ENCODE results near the gene RHOC. TPM values are rescaled to one million over a fixed set of nuclear protein-coding genes. Genes with fewer than 3 reads are reported as not detected.
"Not testable (repeated sequence)": the region's sequence is repeated elsewhere in the genome, so short reads cannot be mapped to it uniquely, and the experiment has no call there.

Gene RHOC
- 164 TPM for polyA plus RNA-seq (2012; ENCODE audit: missing spikeins)

DNA sequence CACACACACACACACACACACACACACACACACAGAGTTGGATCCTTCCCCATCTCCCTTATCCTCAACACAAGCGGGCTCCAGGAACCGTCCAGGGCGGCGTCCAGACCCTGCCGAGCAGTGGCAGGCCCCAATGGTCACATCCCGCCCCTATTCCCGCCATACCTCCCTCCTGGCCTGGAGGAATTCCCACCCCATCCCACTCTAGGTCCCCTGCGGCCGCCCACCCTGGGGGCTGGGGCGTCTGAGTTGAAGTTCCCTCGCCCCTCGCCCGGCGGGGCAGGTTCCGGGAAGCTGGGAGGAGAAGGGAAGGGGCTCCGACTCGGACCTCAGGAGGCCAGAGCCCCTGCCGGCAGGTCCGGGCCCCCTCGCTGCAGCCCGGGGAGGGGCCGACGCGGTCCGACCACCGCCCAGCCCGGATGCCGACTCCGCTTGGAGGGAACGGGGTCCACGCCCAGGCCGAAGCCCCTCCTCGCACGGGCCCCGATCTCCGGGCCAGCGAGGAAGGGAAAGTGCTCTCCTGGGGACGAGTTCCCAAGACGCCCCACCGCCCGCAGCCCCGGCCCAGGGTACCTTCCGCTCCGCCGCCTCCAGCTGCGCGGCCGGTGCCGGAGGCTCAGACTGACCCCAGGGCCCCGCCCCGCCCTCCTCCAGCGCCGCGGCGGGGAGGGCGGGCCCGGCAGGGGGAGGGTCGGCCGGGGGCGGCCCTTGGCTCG is at the start of gene RHOC:
Gene RHOC (minus strand): TSS at position 623 of the 716 bp plus-strand sequence. CDS start 3,328 bp downstream, outside the sequence.
- DNase-seq (ENCODE audit: insufficient read length) (peak; percentile 81), FAIRE-seq (no peak)
- TF ChIP-seq POLR2A (IDR thresholded peaks at IDR 0.05; ENCODE audit: low read depth, low read length) (peak; percentile 41; the same call in 1 of the 2 replicates), TAF1 (IDR thresholded peaks at IDR 0.05; ENCODE audit: borderline replicate concordance, low read depth, low read length) (no peak), POLR2AphosphoS5 (IDR thresholded peaks at IDR 0.05; ENCODE audit: low read depth, low read length) (no peak)

DNA sequence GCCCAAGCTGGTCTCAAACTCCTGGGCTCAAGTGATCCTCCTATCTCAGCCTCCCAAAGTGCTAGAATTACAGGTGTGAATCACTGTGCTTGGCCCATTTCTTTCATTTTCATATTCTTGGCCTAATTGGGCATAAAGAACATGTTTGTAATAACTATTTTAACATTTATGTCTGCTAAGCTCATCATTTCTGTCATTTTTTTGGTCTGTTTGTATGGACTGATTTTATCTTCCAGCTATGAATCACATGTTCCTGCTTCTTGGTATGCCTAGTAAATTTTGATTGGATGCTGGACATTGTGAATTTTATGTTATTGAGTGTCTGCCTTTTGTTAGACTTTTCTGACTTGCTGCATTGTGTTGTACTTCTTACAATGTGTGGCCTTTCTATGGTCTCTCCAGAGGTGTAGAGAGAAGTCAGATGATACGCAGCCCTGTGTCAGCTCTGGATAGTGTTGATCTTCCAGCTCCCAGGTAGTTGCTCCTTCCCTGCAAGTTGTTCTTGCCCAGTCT is 47.2 kb upstream of the RHOC start:
- DNase-seq (ENCODE audit: insufficient read length): no peak
- FAIRE-seq: no peak
- TF ChIP-seq POLR2AphosphoS5 (IDR thresholded peaks at IDR 0.05; ENCODE audit: low read depth, low read length): no peak
- no peak for TF ChIP-seq TAF1 (IDR thresholded peaks at IDR 0.05; ENCODE audit: borderline replicate concordance, low read depth, low read length)
- no peak for TF ChIP-seq POLR2A (IDR thresholded peaks at IDR 0.05; ENCODE audit: low read depth, low read length)

- TF ChIP-seq POLR2A (IDR thresholded peaks at IDR 0.05; ENCODE audit: low read depth, low read length): no peak
- TF ChIP-seq POLR2AphosphoS5 (IDR thresholded peaks at IDR 0.05; ENCODE audit: low read depth, low read length): no peak
- no peak for TF ChIP-seq TAF1 (IDR thresholded peaks at IDR 0.05; ENCODE audit: borderline replicate concordance, low read depth, low read length)
- DNase-seq (ENCODE audit: insufficient read length) (no peak), FAIRE-seq (no peak)
Observed at GRCh38 chr1:112748396-112748795, 41.5 kb upstream of the RHOC start.

DNA sequence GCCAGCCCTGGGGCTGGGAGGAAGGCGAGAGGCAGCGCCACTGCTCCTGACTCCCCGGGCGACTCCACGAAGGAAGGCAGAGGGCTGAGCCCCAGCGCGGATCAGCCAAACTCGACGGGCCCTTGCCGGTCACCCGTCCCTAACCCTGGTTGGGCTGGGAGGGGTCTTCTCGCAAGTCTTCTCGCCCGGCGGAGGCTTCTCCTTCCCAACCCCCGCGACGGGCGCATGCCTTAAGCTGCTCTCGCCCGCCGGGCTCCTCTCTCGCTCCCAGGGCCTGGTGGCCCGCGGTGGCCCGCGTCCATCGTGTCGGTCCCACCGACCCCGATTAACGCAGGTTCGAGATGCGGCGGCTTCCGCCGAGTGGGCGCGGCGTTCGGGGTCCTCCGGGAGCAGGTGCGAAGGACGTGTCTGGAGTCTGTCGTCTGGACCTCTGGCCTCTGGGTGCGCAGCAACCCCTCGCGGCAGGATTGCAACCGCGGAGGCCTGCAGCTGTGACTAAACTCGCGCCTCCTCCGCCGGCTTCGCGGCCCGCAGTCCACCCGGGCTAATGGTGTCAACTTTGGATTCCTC is 37.2 kb upstream of the RHOC start:
- DNase-seq (ENCODE audit: insufficient read length): no peak
- TF ChIP-seq POLR2AphosphoS5 (IDR thresholded peaks at IDR 0.05; ENCODE audit: low read depth, low read length) (no peak), POLR2A (IDR thresholded peaks at IDR 0.05; ENCODE audit: low read depth, low read length) (no peak), TAF1 (IDR thresholded peaks at IDR 0.05; ENCODE audit: borderline replicate concordance, low read depth, low read length) (no peak)
- FAIRE-seq: no peak

DNA sequence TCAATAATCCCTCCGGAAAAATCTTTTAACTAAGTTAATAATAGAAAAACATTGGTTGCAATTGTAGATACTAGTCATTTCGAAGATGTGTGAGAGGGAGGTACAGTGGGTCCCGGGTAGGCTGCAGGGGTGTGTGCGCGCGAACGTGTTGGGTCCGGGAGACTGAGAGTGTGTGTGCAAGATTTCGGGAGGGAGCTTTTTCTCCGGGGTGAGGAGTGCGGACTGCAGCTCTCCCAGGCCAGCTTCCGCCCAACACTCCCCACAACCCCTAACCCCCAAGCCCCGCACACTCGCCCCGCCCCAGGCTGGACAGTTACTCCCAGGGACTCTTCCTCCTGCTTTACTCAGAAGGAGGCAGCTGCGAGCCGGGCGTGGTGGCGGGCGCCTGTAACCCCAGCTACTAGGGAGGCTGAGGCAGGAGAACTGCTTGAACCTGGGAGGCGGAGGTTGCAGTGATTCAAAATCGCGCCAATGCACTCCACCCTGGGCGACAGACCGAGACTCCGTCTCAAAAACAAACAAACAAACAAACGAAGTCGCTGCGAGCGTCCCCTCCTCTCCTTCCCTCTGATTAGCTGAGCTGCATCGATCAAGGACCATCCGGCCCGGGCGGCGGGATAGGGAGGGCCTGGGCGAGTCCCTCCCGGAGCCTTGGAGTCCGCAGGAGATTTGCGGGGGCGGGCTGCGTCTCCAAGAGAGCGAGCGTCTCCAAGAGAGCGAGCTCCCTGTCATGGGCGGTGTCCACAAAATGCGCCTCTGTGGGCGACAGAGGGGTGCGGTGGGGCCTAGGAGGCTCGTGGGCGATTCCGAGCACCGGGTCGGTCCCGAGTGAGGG is 36.5 kb upstream of the RHOC start:
- DNase-seq (ENCODE audit: insufficient read length) (no peak), FAIRE-seq (no peak)
- TF ChIP-seq POLR2A (IDR thresholded peaks at IDR 0.05; ENCODE audit: low read depth, low read length) (no peak), TAF1 (IDR thresholded peaks at IDR 0.05; ENCODE audit: borderline replicate concordance, low read depth, low read length) (no peak), POLR2AphosphoS5 (IDR thresholded peaks at IDR 0.05; ENCODE audit: low read depth, low read length) (no peak)

DNA sequence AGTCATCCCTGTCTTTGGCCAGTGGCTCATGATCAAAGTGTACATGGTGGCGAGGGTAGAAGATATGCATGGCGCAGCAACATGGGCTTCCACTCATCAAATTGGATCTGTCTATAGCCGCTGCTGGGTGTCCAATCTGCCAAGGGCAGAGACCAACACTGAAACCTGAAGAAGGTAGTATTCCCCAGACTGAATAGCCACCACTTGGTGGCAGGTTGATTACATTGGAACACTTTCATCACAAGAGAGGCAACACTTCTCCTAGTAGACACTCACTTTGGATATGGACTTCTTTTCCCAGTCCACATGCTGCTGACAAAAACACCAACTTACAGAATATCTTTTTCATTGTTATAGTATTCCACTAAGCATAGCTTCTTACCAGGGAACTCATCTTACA is 30.6 kb upstream of the RHOC start:
- TF ChIP-seq POLR2AphosphoS5 (IDR thresholded peaks at IDR 0.05; ENCODE audit: low read depth, low read length) (no peak), POLR2A (IDR thresholded peaks at IDR 0.05; ENCODE audit: low read depth, low read length) (no peak), TAF1 (IDR thresholded peaks at IDR 0.05; ENCODE audit: borderline replicate concordance, low read depth, low read length) (no peak)
- DNase-seq (ENCODE audit: insufficient read length): no peak
- no peak for FAIRE-seq

DNA sequence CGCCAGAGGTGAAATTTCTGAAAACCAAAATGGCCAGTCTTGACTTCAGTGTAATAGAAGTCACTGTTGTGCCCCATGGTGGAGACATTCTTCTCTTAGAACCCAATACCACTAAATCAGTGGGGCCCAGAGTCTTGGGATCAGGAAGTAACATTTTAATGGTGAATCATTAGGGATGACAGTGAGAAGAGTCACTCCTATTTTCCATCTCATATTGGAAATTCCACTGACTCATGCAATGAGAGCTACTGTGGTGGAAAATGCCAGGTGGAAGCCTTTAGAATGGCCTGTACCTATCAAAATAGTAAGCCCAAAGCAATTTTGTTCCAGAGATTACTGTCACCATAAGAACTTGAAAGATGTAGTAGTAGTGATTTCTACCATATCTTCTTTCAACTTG is 28.8 kb upstream of the RHOC start:
- DNase-seq (ENCODE audit: insufficient read length) (no peak), FAIRE-seq (no peak)
- no peak for TF ChIP-seq TAF1 (IDR thresholded peaks at IDR 0.05; ENCODE audit: borderline replicate concordance, low read depth, low read length)
- no peak for TF ChIP-seq POLR2AphosphoS5 (IDR thresholded peaks at IDR 0.05; ENCODE audit: low read depth, low read length)
- TF ChIP-seq POLR2A (IDR thresholded peaks at IDR 0.05; ENCODE audit: low read depth, low read length): no peak

- DNase-seq (ENCODE audit: insufficient read length) (no peak), FAIRE-seq (no peak)
- TF ChIP-seq POLR2AphosphoS5 (IDR thresholded peaks at IDR 0.05; ENCODE audit: low read depth, low read length) (no peak), POLR2A (IDR thresholded peaks at IDR 0.05; ENCODE audit: low read depth, low read length) (no peak), TAF1 (IDR thresholded peaks at IDR 0.05; ENCODE audit: borderline replicate concordance, low read depth, low read length) (no peak)
Observed at GRCh38 chr1:112731451-112731850, 24.5 kb upstream of the RHOC start.

DNA sequence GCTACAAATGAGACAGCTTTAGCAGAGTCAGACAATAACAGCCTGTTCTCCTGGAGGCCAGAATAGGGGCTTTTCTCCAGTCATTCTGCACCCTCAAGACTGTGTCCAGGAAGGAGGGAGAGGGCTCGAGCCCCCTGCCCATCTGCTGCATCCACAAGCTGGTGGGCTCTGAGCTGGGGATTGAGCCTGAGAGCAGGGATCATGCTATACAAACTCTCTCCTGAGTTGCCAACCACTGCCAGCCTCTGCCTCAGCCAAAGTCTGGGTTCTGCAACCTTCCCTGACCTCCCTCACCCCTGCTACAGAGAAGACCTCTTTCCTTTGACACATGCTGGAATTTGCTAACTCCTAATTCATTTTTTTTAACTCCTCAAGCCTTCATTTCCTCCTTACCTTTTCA is 23.0 kb upstream of the RHOC start:
- FAIRE-seq (no peak), DNase-seq (ENCODE audit: insufficient read length) (no peak)
- TF ChIP-seq POLR2AphosphoS5 (IDR thresholded peaks at IDR 0.05; ENCODE audit: low read depth, low read length) (no peak), POLR2A (IDR thresholded peaks at IDR 0.05; ENCODE audit: low read depth, low read length) (no peak), TAF1 (IDR thresholded peaks at IDR 0.05; ENCODE audit: borderline replicate concordance, low read depth, low read length) (no peak)

DNA sequence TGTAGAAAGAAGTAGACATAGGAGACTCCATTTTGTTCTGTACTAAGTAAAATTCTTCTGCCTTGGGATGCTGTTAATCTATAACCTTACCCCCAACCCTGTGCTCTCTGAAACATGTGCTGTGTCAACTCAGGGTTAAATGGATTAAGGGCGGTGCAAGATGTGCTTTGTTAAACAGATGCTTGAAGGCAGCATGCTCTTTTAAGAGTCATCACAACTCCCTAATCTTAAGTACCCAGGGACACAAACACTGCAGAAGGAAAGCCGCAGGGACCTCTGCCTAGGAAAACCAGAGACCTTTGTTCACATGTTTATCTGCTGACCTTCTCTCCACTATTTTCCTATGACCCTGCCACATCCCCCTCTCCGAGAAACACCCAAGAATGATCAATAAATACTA is 22.1 kb upstream of the RHOC start:
- FAIRE-seq; DNase-seq (ENCODE audit: insufficient read length): not testable (repeated sequence)

- FAIRE-seq: not testable (repeated sequence)
Observed at GRCh38 chr1:112728306-112728971, 21.5 kb upstream of the RHOC start.

More at GRCh38 chr1:112728306-112728971, 21.5 kb upstream of the RHOC start:
- DNase-seq (ENCODE audit: insufficient read length): not testable (repeated sequence)
